ENCODE measurements around the gene XPR1.

The XPR1 gene

GRCh38 chr1:180919183-180919700 is 287.4 kb downstream of the XPR1 start:
- DNase-seq = no peak

GRCh38 chr1:180920193-180920592 is 288.4 kb downstream of the XPR1 start:
- DNase-seq = no peak

- DNase-seq = no peak
Measured at GRCh38 chr1:180920702-180921101, 288.9 kb downstream of the XPR1 start.

- DNase-seq = no peak
Measured at GRCh38 chr1:180921386-180921785, 289.6 kb downstream of the XPR1 start.

- DNase-seq = no peak
Measured at GRCh38 chr1:180921891-180922630, 290.2 kb downstream of the XPR1 start.

- DNase-seq = no peak
Measured at GRCh38 chr1:180922631-180923015, 290.8 kb downstream of the XPR1 start.

GRCh38 chr1:180923021-180923841 is 291.4 kb downstream of the XPR1 start:
- no peak for DNase-seq

- no peak for DNase-seq
Measured at GRCh38 chr1:180923887-180924286, 292.1 kb downstream of the XPR1 start.

- DNase-seq = no peak
Measured at GRCh38 chr1:180924939-180925338, 293.1 kb downstream of the XPR1 start.

GRCh38 chr1:180925471-180926051 is 293.7 kb downstream of the XPR1 start:
- no peak for DNase-seq

GRCh38 chr1:180926164-180926981 is 294.6 kb downstream of the XPR1 start:
- peak; percentile 52 for DNase-seq

GRCh38 chr1:180927348-180927747 is 295.5 kb downstream of the XPR1 start:
- DNase-seq = no peak

GRCh38 chr1:180927841-180928240 is 296.0 kb downstream of the XPR1 start:
- DNase-seq = no peak

- DNase-seq = no peak
Measured at GRCh38 chr1:180928331-180929230, 296.8 kb downstream of the XPR1 start.

- no peak for DNase-seq
Measured at GRCh38 chr1:180929389-180929788, 297.6 kb downstream of the XPR1 start.

- DNase-seq = no peak
Measured at GRCh38 chr1:180930687-180931086, 298.9 kb downstream of the XPR1 start.

- DNase-seq = no peak
Measured at GRCh38 chr1:180931529-180931928, 299.7 kb downstream of the XPR1 start.

- DNase-seq = no peak
Measured at GRCh38 chr1:180932378-180932777, 300.6 kb downstream of the XPR1 start.

GRCh38 chr1:180933141-180933540 is 301.3 kb downstream of the XPR1 start:
- DNase-seq = no peak

GRCh38 chr1:180934563-180934962 is 302.7 kb downstream of the XPR1 start:
- DNase-seq = no peak

- no peak for DNase-seq
Measured at GRCh38 chr1:180935326-180936109, 303.7 kb downstream of the XPR1 start.

Measured in GF-D8 (cell line).